ENCODE data around the gene PRR32.

GRCh38 chrX:126815806-126816205, 3.7 kb upstream of the PRR32 start:
- TF ChIP-seq, protein P1, sequence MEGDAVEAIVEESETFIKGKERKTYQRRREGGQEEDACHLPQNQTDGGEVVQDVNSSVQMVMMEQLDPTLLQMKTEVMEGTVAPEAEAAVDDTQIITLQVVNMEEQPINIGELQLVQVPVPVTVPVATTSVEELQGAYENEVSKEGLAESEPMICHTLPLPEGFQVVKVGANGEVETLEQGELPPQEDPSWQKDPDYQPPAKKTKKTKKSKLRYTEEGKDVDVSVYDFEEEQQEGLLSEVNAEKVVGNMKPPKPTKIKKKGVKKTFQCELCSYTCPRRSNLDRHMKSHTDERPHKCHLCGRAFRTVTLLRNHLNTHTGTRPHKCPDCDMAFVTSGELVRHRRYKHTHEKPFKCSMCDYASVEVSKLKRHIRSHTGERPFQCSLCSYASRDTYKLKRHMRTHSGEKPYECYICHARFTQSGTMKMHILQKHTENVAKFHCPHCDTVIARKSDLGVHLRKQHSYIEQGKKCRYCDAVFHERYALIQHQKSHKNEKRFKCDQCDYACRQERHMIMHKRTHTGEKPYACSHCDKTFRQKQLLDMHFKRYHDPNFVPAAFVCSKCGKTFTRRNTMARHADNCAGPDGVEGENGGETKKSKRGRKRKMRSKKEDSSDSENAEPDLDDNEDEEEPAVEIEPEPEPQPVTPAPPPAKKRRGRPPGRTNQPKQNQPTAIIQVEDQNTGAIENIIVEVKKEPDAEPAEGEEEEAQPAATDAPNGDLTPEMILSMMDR (IDR thresholded peaks at IDR 0.05; ENCODE audit: insufficient read depth, low read length): no peak
- TF ChIP-seq REST (IDR thresholded peaks at IDR 0.05; ENCODE audit: insufficient replicate concordance, low read depth) (no peak), POLR2AphosphoS5 (IDR thresholded peaks at IDR 0.05; ENCODE audit: low read depth) (no peak), GABPA (IDR thresholded peaks at IDR 0.05; ENCODE audit: low read depth) (no peak)
